ENCODE results near the gene GAL3ST2.
"Not testable (repeated sequence)": the region's sequence is repeated elsewhere in the genome, so short reads cannot be mapped to it uniquely, and the experiment has no call there.

The GAL3ST2 gene

DNA sequence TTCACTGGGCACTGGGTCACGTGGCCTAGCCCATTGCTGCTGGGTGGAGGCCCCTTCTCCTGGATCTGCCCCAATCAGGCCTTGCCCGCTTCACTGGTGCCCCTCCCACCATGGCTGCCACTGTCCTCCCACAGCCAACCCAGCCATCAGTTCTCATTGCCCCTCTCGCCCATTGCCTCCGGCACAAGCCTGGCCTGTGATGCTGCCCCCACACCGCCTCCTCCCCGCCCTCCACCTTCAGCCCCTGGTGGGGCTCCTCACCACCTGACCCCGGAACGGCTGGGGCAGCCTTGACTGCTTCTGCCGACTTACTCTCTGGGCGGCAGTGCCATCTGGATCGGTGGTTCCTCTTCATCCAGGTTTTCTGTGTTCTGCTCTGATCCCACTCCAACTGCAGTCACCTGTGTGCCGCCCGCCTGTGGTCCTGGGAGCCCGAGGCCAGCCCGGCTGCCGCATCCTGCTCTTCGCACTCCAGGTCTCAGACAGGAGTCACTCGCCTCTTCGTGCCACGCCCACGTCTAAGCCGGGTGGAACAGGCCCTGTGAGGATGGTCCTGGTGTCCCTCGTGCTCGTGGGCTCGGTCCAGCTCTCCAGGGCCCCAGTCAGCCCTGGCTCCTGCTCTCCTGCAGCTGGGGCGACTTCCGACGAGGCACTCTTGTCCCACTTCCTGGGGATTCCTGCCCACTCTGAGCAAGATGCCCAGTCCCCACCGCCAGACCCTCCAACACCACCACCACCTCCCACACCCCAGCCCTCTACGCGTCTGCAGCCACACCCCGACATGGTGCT, 28.0 kb upstream of the GAL3ST2 start:
- DNase-seq = no peak

DNA sequence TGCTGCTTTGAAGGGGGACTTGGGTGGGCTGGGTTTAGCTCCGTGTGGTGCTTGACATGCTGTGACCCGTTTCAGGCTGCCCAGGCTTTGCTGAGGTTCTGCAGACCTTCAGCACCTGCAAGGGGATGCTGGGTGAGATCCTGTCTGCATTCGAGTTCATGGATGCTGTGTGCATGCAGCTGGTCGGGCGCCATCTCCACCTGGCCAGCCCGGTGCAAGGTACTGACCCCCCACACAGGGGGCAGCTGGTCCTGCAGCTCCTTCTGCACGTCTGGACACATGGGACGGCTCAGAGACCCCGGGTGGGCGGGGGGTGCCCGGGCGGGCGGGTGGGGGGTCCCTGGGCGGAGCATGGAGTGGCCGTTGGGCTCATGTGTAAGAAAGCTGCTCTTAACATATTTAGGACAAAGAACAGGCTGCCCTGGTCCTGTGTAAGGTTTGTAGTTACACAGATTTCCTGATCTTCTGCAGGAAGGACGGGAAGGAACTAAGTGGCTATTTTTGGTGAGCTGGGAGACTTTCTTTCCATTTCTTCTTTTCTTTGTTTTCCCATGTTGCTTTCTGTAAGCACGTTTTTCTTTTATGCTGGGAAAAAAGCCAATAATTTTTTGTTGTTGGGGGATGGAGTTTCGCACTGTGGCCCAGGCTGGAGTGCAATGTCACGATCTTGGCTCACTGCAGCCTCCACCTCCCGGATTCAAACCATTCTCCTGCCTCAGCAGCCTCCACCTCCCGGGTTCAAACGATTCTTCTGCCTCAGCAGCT, 26.4 kb upstream of the GAL3ST2 start:
- DNase-seq = no peak

DNA sequence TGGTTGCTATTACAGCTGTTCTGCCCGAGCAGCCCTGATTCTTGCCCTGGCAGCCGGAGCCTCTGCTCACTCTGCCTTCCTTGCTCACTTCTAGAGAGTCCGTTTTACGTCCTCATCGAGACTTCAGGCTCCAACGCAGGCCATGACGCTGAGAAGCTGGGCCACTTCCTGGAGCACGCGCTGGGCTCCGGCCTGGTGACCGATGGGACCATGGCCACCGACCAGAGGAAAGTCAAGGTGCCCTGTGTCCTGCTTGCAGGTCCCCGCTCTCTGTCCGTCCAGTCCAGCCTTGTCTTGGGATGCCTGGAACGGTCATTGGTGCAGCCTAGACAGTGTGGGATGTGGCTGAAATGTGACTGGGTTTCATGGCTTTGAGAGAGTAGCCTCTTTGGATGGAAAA, 25.5 kb upstream of the GAL3ST2 start:
- DNase-seq = no peak

DNA sequence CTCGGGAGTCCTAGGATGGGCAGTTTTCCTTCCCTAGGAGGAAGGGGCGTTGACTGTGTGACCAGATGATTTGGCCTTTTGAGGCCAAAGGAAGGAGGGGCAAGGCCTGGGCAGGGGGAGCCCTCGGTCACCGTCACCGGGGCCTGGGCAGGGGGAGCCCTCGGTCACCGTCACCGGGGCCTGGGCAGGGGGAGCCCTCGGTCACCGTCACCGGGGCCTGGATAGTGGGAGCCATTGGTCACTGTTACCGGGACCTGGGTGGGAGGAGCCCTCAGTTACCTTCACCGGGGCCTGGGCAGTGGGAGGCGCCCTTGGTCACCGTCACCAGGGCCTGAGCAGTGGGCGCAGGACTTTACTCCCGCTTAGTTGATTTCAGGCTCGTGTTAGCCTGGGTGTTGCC, 24.8 kb upstream of the GAL3ST2 start:
- DNase-seq = no peak

DNA sequence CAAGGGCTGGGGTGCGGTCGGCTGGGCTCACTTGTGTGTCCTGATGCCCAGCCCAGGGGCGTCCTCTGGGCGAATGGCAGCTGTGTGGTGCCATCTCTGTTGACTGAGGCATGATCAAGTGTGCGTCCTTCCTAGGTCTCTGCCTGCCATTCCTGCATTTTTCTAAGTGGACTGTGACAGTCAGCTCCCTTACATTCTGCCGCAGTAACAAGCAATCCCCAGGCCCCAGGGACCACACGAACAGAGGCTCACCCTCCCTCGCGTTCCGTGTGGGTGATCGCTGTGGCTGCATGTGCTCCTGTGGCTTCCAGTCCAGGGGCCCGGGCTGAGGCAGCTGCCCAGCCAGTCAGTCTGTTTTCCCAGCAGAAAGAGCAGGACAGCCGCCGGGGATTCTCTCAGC, 24.4 kb upstream of the GAL3ST2 start:
- DNase-seq = no peak

DNA sequence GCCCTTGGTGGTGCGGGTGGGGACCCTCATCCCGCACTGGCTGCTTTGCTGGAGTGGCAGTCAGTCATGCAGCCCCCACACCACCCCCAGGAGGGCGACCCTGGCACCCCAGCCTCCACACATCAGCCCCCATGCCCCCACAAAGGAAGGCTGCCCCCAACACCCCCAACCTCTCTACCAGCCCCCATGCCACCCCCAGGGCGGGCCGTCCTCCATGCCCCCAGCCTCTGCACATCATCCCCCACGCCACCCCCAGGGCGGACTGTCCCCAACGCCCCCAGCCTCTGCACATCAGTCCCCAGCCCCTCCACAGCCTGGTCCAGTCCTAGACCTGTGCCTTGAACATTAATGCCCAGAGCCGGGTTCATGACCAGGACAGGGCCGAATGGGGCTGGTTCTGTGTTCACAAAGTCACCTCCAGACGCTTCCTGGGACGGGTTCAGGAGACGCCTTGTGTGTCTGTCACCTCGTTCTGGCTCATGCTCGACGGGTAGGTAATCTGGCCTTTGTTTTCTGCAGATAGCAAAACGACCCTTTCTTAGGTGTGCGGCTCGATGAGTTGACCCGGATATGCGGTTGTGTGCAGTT, 23.8 kb upstream of the GAL3ST2 start:
- no peak for DNase-seq

DNA sequence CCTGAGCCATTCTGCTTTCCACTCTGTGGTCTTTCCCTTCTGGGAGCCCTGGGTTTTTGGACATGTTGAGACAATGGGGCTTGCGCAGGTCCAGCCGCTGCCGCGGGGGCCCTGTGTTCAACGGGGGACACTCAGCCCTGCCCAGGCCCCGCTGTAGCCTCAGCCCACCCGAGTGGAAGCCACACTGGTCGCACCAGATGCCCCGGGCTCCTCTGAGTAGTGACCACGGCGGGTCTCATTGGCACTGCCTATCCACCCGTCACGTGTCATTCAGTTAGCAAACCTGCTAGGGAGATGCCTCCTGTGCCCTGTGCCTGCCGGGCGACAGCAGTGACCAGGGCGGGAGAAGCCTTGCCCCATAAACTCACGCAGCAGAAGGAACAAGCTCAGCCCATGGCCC, 23.1 kb upstream of the GAL3ST2 start:
- no peak for DNase-seq

DNA sequence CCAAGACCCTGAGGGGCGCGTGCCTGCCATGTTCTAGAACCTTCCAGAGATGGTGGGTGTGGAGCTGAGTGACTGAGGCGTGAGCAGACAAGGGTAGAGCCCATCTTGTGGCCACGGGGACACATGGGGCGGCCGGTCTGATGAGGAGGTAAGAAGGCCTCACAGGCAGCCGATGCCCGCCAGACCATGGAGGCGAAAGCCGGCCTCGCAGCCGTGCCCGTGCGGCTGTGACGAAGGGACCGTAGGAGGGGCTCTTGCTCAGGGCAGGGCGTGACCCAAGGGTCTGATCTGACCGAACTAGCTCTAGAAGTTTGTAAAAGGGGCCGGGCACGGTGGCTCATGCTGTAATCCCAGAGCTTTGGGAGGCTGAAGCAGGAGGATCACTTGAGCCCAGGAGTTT, 22.6 kb upstream of the GAL3ST2 start:
- DNase-seq = no peak

DNA sequence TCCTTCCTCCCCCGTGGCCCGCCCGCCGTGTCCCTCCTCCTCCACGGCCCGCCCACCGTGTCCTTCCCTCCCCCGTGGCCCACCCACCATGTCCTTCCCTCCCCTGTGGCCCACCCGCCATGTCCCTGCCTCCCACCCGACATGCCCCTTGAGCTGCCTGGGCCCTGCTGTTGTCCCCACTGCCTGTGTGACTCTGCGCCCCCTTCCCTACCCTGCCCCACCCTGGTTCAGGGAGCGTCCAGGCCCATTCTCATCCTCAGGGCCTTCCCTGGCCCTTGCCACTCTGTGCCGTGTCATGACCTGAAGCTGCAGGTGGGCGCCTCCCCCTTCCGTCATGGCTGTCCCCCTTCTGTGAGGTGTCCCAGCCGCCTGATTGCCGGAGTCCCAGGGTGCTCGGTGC, 21.5 kb upstream of the GAL3ST2 start:
- DNase-seq = no peak

DNA sequence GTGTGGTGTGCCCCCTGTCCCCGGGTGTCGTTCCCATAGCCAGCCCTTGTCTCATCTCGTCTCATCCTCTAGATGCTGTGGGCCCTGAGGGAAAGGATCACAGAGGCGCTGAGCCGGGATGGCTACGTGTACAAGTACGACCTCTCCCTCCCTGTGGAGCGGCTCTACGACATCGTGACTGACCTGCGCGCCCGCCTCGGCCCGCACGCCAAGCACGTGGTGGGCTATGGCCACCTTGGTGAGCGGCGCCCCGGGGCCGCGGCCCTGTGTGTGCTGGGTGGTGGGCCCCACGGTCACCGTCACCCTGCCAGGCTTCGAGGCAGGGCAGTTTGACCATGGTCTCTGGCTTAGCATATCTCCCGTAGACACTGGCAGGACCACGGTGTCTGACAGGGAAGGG, 20.8 kb upstream of the GAL3ST2 start:
- DNase-seq = no peak

DNA sequence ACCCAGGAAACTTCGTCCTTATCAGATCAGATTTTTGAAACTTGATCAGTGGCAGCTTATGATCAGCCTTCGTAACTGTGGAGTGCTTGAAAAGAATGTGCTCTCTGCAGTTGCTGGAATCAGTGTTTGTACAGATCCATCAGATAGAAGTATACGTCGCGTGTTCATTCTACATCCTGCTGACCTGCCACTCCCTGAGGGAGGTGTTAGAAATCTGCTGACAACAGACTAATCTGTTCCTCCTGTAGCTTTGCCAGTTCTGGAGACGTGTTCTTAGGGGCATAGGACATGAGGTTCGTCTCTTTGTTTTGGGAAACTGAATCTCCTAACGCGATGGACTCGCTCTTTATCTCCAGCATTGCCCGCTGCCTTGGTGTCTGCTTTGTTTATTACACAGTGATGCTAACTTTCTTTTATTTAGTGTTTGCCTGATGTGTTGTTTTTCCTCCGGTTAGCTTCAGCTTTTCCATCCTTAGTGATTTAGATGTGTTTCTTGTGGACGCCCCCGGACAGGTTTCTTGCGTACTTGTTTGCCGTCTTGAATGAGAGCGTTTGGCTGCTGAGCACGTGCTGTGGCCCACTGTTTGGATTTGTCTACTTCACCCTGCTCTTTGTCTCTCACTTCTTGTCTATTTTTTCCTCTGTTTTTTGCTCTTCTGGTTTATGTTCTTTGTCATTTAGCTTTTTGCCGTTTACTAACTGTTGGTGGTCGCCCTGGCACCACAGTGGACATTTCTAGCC, 17.4 kb upstream of the GAL3ST2 start:
- DNase-seq = no peak

DNA sequence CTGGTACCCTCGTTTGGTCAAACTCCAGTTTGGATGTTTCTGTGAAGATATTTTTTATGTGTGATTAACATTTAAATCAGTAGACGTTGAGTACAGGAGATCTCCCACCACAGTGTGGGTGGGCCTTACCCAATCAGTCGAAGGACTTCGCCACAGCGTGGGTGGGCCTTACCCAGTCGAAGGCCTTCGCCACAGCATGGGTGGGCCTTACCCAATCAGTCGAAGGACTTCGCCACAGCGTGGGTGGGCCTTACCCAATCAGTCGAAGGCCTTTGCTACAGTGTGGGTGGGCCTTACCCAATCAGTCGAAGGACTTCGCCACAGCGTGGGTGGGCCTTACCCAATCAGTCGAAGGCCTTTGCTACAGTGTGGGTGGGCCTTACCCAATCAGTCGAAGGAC, 16.7 kb upstream of the GAL3ST2 start:
- DNase-seq = not testable (repeated sequence)

DNA sequence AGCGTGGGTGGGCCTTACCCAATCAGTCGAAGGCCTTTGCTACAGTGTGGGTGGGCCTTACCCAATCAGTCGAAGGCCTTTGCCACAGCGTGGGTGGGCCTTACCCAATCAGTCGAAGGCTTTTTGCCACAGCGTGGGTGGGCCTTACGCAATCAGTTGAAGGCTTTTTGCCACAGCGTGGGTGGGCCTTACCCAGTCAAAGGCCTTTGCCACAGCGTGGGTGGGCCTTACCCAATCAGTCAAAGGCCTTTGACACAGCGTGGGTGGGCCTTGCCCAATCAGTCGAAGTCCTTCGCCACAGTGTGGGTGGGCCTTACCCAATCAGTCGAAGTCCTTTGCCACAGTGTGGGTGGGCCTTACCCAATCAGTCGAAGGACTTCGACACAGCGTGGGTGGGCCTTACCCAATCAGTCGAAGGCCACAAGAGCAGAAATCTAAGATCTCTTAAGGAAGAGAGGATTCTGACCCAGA, 16.3 kb upstream of the GAL3ST2 start:
- no peak for DNase-seq

DNA sequence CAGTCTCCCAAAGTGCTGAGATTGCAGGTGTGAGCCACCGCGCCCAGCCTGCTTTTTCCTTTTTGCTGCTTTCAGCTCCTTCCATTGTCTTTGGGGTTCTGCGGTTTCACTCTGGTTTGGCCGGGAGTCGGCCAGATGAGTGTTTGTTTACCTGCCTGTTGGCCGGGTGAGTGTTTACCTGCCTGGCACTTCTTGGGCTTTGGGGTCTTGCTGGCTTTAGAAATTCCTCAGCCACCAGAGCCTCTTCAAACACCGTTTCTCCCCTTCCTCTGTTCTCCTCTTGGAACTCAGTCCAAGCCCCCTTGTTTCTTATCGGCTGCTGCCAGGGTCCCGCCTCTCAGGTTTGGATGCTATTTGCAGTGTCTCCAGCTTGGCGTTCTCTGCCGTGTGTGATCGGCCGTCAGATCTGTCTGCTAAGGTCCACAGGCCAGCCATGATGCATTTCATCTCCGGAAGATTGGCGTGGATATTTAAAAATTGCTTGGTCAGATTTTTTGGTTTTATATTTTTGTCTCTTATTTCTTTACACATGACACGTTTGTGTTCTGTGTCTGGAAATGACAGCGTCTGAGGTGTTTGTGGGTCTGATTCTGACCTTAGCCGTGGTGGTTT, 14.2 kb upstream of the GAL3ST2 start:
- DNase-seq = no peak

DNA sequence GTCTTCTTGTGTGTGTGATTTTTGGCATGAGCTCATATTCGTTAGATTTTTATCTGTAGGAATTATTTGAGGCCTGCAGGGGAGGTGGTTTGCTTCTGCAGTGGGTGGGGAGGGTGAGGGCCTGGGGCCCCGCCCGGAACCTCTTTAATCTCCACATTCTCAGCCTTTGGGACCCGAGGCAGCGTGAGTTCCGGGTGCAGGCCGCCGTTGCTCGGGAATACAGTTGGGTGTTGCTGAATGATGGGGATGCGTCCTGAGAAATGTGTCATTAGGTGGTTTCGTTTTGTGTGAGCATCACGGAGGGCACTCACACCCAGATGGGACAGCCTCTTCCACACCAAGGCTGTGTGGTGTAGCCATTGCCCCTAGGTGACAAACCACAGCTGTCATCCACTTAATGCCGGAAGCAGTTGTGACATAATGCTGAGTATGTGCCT, 13.7 kb upstream of the GAL3ST2 start:
- peak; percentile 70 for DNase-seq

DNA sequence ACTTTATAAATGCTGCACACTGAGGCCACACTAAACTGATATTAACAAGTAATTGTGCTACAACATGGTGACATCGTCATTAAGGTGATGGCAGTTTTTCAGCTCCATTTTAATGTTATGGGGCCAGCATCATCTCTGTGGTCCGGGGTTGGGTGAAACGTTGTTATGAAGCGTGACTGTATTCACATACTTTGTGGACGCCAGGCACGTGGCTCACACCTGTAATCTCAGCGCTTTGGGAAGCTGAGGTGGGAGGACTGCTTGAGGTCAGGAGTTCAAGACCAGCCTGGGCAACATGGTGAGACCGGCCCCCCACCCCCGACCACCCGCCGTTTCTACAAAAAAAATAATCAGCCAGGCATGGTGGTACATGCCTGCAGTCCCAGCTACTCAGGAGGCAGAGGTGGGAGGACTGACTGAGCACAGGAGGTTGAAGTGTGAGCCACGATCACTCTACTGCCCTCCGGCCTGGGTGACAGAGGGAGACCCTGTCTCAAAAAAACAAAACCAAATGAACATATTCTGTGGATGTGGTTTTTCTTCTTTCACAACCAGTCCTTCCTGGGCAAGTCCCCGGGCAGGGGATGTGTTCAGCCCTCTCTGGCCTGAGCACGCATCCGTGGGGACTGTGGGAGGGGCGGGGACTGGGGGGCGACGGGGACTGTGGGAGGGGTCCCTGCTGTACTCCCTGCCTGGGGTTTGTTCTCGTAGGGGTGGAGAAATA, 12.9 kb upstream of the GAL3ST2 start:
- DNase-seq = peak; percentile 13

DNA sequence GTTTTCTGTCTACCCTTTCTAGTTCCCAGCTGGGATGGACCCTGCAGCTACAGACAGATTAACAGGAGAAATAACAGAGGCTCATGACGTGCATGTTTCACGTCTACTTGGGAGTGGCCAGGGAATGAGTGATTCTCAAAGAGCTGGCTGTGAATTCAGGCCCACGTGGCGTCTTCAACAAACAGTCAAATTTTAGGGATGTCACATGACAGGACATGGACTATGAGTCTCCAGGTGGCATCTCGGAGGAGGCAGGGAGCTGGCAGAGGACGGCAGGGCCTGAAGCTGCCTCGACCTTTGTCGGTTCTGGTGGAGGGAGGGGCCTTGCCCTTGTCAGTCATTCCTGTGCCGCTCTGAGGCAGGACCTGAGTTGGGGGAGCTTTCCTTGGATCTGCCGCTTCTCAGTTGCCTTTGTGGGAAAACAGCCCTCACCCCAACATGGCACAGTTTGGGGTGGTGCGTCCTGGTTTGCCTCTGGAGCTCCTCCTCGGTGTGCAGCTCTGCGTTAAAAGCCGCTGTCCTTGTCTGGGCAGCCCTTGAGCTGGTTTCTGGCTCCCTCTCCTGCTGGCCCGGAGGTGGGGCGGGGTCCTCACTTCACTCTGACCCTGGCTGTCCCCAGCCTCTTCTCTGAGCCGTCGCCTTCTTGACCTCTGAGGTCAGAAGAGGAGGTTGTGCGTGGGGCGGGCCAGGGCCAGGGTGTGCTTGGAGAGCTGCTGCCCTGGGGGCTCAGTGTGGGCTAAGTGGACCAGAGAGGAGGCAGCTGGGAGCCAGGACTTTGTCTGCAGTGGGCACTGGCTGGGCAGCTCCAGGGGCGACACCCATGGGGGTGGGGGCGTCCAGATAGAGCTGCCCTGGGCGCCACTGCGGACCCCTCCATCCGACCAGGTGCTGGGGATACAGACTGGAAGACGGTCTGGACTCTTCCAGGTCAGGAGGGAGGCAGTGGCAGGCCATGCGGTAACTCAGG, 12.1 kb upstream of the GAL3ST2 start:
- DNase-seq = no peak

DNA sequence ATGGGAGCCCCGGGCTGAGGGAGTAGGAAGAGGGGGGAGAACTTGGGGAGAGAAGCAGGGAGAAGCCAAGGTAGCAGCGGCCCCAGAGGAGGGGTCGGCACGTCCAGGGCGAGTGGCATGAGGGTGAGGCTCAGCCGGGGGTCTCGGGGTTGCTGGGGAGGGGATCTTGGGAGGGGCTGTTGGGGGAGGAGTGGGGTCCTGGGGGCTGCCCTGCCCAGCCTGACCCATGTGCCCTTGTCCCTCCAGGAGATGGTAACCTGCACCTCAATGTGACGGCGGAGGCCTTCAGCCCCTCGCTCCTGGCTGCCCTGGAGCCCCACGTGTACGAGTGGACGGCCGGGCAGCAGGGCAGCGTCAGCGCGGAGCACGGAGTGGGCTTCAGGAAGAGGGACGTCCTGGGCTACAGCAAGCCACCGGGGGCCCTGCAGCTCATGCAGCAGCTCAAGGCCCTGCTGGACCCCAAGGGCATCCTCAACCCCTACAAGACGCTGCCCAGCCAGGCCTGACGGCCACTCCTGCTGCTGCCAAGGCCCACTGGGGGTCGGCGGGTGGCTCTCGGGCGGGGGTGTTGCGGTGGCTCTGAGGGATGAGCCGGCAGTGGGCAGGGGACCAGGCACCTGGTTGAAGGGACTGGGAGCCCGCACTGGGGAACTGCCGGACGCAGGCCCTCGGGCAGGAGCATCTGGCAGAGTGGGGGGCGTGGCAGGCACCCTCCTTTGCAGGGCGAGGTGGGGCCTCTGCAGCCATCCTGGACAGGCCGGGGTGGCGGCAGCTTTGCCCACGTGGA, 9.0 kb upstream of the GAL3ST2 start:
- no peak for DNase-seq

DNA sequence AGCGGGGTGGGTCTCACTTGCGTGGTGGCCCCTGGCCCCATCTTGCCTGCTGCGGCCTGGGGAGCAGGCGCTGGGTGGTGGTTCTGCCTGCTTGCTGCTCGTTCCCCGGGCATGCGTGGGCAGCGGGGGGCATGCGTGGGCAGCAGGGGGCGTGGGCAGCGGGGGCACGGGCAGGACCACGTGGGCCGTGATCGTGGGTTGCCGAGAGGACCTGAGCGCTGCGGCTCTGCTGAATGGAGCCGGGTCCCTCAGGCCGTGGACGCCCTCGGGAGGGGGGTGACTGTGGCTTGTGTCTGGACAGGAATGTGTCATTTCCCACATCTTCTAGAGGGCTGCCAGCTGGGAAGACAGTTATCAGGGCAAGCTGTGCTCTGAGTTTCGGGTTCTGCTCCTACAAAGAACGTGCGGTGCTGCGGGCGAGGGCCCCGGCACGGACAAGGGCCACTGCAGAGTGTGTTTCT, 8.3 kb upstream of the GAL3ST2 start:
- DNase-seq = no peak

DNA sequence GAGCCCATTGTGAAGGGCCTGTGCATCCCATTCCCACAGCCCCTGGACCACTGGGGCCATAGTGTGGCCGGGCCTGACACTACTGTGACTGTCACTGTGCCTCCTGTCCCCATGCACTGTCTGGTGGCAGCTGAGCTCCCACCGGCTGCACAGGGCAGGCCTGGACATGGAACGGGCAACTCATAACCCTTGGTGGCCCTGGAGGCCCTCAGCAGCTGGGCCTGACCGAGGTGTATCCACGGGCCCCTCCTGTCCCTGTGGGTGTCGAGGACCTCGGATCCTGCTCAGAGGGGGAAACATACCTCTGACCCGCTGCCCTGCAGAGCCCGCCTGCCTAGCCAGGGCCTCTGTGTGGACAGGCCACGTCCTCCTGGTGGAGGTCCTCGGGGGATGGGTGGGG, 7.8 kb upstream of the GAL3ST2 start:
- no peak for DNase-seq

Measured in activated naive CD4-positive, alpha-beta T cell treated with Interleukin-2 at 50 U/mL for 16 hours (primary cell).